Measurements from ENCODE around the gene RPL10.

Gene RPL10

GRCh38 chrX:154433605-154434004 is 35.4 kb downstream of the RPL10 start:
- DNase-seq: no peak

- no peak for DNase-seq
Observed at GRCh38 chrX:154434394-154435168, 36.4 kb downstream of the RPL10 start.

DNA sequence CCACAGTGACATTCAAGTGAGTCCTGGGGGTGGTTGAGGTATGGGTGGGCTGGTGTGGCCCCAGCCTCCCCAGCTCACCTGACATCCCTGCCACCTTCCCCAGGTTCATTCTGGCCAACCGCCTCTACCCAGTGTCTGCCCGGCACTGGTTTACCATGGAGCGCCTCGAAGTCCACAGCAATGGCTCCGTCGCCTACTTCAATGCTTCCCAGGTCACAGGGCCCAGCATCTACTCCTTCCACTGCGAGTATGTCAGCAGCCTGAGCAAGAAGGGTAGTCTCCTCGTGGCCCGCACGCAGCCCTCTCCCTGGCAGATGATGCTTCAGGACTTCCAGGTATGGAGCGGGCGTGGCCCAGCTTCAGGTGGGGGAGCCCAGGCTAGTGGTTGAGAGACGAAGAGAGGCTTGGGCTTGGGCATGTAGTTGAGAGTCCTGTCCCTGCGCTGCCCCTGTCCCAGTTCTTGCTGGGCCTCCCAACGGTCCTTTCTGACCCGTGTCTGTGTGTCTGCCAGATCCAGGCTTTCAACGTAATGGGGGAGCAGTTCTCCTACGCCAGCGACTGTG is 37.1 kb downstream of the RPL10 start:
- DNase-seq: no peak

- peak in 1 of 4 experiments; percentile 49 for DNase-seq
Observed at GRCh38 chrX:154436374-154436982, 38.3 kb downstream of the RPL10 start.

GRCh38 chrX:154436983-154437752 is 39.0 kb downstream of the RPL10 start, which contains the start of gene GDI1:
TSS of gene GDI1 (plus strand) at chrX:154437154. CDS start at chrX:154437255, 101 bp downstream.
- DNase-seq: peak in 2 of 4 experiments; percentile 18 to 49

DNA sequence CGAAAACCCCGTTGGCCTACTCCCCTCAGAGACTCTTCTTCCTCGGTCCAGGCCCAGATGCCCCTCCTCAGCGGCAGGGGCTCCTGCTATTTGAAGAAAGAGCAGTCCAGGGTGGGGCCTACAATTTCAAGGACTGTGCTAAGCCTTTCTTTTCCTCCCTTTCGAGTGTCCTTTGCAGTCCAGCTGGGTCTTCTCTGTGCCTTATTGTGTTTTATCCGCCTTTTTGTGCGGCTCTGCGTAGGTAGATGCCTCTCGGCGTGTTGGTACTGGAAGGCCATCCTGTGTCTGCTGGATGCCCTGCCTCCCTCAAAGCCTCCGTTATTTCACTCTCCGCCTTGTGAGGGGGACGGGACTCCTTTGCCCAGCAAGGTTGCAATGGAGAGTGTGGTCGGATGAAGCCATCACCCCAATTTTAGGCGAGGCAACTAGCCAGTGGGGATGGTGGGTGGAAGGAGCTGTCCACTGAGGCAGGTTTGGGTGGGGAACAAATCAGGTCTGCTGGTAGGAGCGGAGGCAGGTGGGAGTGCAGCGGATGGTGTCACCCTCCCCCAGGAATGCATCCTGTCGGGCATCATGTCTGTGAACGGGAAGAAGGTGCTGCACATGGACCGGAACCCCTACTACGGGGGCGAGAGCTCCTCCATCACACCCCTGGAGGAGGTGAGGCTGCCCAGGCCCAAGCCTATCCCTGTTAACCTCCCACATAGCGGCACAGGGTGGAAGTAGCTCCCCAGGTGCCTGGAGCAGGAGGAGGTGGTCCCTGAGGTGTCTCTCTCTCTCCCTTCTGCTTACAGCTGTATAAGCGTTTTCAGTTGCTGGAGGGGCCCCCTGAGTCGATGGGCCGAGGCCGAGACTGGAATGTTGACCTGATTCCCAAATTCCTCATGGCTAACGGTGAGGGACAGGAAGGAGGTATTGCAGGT is 40.1 kb downstream of the RPL10 start:
- no peak for DNase-seq

DNA sequence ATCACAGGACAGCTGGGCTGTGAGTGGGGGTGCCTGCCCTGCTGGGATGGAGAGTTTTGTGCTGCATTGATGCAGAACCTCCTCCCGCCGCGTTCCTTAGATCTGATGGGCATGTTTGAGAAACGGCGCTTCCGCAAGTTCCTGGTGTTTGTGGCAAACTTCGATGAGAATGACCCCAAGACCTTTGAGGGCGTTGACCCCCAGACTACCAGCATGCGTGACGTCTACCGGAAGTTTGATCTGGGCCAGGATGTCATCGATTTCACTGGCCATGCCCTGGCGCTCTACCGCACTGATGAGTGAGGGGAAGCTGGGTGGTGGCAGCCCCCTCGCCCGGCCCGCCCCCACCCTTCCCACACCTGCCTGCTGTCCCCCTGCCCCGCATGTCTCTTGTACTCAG is 41.7 kb downstream of the RPL10 start:
- DNase-seq: no peak

DNA sequence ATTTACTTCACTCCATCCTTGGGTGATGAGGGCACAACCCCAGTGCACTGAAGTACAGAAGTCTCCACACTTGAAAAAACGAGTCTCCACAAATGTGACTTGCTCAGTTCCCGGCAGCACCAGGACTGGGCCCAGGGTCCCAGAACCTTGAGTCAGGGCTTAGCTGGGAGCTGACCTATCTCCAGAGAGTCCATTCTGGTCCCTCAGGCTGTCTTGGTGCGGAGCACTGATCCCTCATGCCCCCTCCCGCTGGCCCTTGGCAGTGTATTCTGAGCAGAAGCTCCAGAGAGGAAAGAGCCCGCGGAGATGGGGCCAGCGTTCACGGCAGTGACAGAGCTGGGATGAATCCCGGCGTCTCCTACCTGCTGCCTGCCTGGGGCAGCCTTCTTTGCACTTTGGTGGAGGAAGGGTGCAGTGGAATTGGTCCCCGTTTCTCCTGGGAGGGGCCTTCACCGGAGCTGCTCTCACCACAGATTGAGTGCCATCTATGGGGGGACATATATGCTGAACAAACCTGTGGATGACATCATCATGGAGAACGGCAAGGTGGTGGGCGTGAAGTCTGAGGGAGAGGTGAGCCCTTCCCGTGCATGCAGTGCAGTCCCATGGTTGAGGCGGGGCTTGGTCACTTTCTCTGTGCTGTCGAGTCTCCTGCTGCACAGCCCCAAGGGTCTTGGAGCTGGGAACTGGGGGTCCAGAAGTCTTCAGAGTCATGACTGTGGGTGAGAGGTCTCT is 42.6 kb downstream of the RPL10 start:
- no peak for DNase-seq

DNA sequence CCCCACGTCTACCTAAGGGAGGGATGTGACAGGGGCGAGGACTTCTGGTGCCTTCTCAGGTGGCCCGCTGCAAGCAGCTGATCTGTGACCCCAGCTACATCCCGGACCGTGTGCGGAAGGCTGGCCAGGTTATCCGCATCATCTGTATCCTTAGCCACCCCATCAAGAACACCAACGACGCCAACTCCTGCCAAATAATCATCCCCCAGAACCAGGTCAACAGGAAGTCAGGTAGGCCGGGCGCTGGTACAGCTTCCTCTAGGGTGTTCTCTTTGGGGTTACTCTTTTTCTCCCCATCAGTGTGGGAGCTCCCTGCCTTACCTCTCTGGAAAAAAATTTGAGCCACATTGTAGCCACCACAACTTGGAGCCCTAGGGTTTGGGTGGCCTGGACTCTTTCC is 43.4 kb downstream of the RPL10 start:
- DNase-seq: no peak

- no peak for DNase-seq
Observed at GRCh38 chrX:154441984-154442707, 44.0 kb downstream of the RPL10 start.

DNA sequence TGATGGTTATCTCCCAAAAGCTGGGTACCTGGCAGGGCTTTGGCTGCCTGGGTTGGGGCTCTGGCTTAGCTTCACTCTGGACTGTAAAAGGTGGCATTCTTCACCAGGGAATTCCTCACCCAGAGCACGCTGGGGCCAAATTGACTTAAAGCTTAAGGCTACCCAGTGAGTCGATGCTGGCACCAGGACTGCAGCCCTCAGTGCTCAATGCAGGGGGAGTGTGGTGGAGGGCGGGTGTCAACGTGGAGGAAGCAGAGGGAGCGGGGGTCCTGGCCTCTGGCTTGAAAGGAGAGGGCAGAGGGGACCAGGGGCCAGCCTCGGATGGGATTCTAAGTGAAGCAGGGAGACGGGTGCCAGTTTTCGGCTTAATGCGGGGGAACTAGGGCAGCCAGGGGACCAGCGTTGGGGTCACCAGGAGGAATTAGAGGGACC is 45.3 kb downstream of the RPL10 start:
- DNase-seq: no peak

DNA sequence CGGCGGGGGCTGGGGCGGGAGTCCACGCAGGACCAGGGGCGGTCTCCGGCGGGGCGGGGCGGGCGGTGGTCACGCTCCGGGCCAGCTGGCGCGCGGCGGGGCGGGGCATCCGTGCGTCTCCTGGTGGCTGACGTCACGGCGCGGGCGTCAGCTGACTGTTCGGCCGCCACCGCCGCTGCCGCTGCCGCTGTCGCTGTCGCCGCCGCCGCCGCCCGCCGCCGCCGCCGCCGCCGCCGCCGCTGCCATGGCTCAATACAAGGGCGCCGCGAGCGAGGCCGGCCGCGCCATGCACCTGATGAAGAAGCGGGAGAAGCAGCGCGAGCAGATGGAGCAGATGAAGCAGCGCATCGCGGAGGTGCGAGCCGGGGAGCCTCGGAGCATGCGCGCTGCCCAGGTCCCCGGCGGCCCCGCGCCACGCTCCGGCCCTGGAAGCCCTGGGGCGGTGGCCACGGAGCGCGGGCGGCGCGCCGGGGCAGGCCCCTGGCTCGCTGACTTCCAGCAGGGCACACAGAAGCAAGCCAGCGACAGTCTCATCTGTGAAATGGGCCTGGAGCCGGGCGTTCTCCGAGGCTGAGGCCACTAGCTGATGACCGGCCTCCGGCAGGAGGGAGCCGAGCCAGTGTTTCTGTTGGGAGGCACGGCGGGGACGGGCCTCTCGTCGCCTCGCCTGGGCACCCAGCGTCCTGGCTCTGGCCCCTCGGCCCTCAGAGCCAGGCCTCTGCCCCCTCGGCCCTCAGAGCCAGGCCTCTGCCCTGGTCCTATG is 46.0 kb downstream of the RPL10 start, which contains the start of gene FAM50A:
FAM50A (plus strand) TSS at position 150 of the 763 bp plus-strand sequence; CDS start at position 245, 95 bp downstream.
- DNase-seq: peak in 3 of 4 experiments; percentile 15 to 60 (median 26)

- no peak for DNase-seq
Observed at GRCh38 chrX:154444755-154445246, 46.6 kb downstream of the RPL10 start.

DNA sequence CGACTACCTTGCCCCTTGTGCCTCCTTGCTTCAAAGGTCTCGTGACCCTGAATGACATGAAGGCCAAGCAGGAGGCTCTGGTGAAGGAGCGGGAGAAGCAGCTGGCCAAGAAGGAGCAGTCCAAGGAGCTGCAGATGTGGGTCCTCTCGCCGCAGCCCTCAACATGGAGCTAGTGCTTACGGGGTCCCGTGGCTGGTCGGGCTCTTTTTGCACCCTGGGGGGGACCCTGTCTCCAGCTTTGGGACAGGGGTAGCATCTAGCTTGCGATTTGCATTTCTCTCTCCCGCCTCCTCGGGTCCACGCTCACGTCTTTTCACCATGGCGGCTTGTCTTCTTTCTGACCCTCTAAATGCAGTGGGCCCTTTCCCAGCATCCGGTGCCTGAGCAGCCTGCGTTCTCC is 47.6 kb downstream of the RPL10 start:
- no peak for DNase-seq

- DNase-seq: no peak
Observed at GRCh38 chrX:154446430-154446829, 48.3 kb downstream of the RPL10 start.

GRCh38 chrX:154448484-154448883 is 50.3 kb downstream of the RPL10 start:
- no peak for DNase-seq

GRCh38 chrX:154449618-154450017 is 51.4 kb downstream of the RPL10 start:
- no peak for DNase-seq

- no peak for DNase-seq
Observed at GRCh38 chrX:154450312-154450711, 52.1 kb downstream of the RPL10 start.

Measured in activated naive CD4-positive, alpha-beta T cell (primary cell).